Left lung (tissue), 10 donors: ENCODE data around the gene CYP19A1. TPM values are rescaled to one million over a fixed set of nuclear protein-coding genes. Genes with fewer than 3 reads are reported as not detected.

Experiments used
- ATAC-seq: fragments of 200-7000 bp; cut with Tn5 transposase; one replicate; pipeline ENCODE4 v1.9.1; 2020; ENCODE audit warnings: moderate library complexity
- DNase-seq, 4 donors: peaks; one replicate each; pipeline ENCODE4 v3.0.0-alpha.2; 2013 to 2020
- H3K27ac ChIP-seq, 2 donors: fragments of 200-600 bp; sonication (generic) in 1 of 2; one replicate each; pipeline versions ENCODE4 v1.5.0 to v1.8.0; 2020 to 2021
- H3K27me3 ChIP-seq, 2 donors: fragments of 200-600 bp; sonication (generic) in 1 of 2; one replicate each; pipeline versions ENCODE4 v1.5.0 to v1.8.0; 2020 to 2021
- H3K36me3 ChIP-seq, 2 donors: fragments of 200-600 bp; sonication (generic) in 1 of 2; one replicate each; pipeline versions ENCODE4 v1.5.0 to v1.8.0; 2020 to 2021
- H3K4me1 ChIP-seq, 2 donors: fragments of 200-600 bp; one replicate each; pipeline ENCODE4 v1.8.0; 2021
- H3K4me3 ChIP-seq, 2 donors: fragments of 200-600 bp; sonication (generic) in 1 of 2; one replicate each; pipeline versions ENCODE4 v1.5.0 to v1.8.0; 2020 to 2021; ENCODE audit warnings: mild to moderate bottlenecking in 1 of 2
- H3K9me3 ChIP-seq, 2 donors: fragments of 200-600 bp; sonication (generic) in 1 of 2; one replicate each; pipeline versions ENCODE4 v1.5.0 to v1.8.0; 2020 to 2021
- CTCF ChIP-seq, 2 donors: fragments of 200-600 bp; sonication (generic) in 1 of 2; IDR thresholded peaks; one replicate each; pipeline versions ENCODE4 v1.5.0 to v1.8.0; 2021; ENCODE audit warnings: antibody characterized with exemption in 2 of 2
- intact Hi-C, 2 donors: fragments of 100-400 bp; cut with DNase I; formaldehyde crosslinking; loops; one replicate each; pipeline versions ENCODE4 v1.11.2 to v1.14.2; 2022
- polyA plus RNA-seq, 6 donors: library from polyadenylated mRNA; unstranded; fragments of 120-200 nt; gene quantifications; one replicate each; pipeline ENCODE4 v1.2.1, GENCODE V29; 2013; ENCODE audit not compliant: insufficient read length in 6 of 6
- total RNA-seq, 2 donors: library from RNA; stranded (reverse); fragmentation: NEBNext Ultra II Directional; extraction: Animal tissue kit (Norgen Biotek cat#: 25700); gene quantifications; one replicate each; pipeline ENCODE4 v1.2.1, GENCODE V29; 2021
- donor health status: DM: no; HTN: yes; CAD: no.
- donor health status: DM: no; HTN: no; CAD: no.

Gene CYP19A1
- total and polyA plus RNA-seq, 8 donors, result 0.13 to 7.1 (median 0.47) TPM; not detected in 2

GRCh38 chr15:51375966-51376640, 37.7 kb upstream of the CYP19A1 start:
- no peak for TF ChIP-seq CTCF (IDR thresholded peaks at IDR 0.05)
- ATAC-seq, result no peak
- no peaks in the 10 kb centered on the region for H3K27me3 ChIP-seq
- no peak for DNase-seq
- peaks cover 2 to 9% of the 10 kb centered on the region in 2 donors for H3K4me1 ChIP-seq
- intact Hi-C loops, result no loop called here
- H3K36me3 ChIP-seq, result no peaks in the 10 kb centered on the region
- H3K9me3 ChIP-seq, result no peaks in the 10 kb centered on the region
- no peak overlapping the region for H3K4me3 ChIP-seq
- no peak overlapping the region for H3K27ac ChIP-seq

- intact Hi-C loops, result no loop called here
These were observed 35.7 kb upstream of the CYP19A1 start for GRCh38 chr15:51374131-51374530.

GRCh38 chr15:51371266-51371665, 32.9 kb upstream of the CYP19A1 start:
- ATAC-seq, result no peak

More at GRCh38 chr15:51374131-51374530, 35.7 kb upstream of the CYP19A1 start:
- H3K36me3 ChIP-seq, result no peaks in the 10 kb centered on the region
- no peaks in the 10 kb centered on the region for H3K27me3 ChIP-seq
- no peak overlapping the region for H3K4me3 ChIP-seq
- DNase-seq (no peak), ATAC-seq (no peak)
- H3K4me1 ChIP-seq, result peaks cover 0 to 9% of the 10 kb centered on the region in 2 donors
- TF ChIP-seq CTCF (IDR thresholded peaks at IDR 0.05), result no peak
- H3K9me3 ChIP-seq, result no peaks in the 10 kb centered on the region
- H3K27ac ChIP-seq, result no peak overlapping the region

GRCh38 chr15:51369451-51369761, 31.0 kb upstream of the CYP19A1 start:
- no peak for ATAC-seq
- TF ChIP-seq CTCF (IDR thresholded peaks at IDR 0.05), result no peak

More at GRCh38 chr15:51371266-51371665, 32.9 kb upstream of the CYP19A1 start:
- intact Hi-C loops, result no loop called here
- no peak for TF ChIP-seq CTCF (IDR thresholded peaks at IDR 0.05)
- Histone ChIP-seq H3K9me3 (no peaks in the 10 kb centered on the region), H3K36me3 (no peaks in the 10 kb centered on the region), H3K4me3 (no peak overlapping the region), H3K27me3 (no peaks in the 10 kb centered on the region), H3K4me1 (peaks cover 0 to 12% of the 10 kb centered on the region in 2 donors), H3K27ac (no peak overlapping the region)
- DNase-seq, result no peak

GRCh38 chr15:51368751-51369450, 30.5 kb upstream of the CYP19A1 start:
- intact Hi-C loops, result no loop called here
- Histone ChIP-seq H3K4me3 (no peak overlapping the region), H3K27ac (no peak overlapping the region), H3K27me3 (no peaks in the 10 kb centered on the region), H3K4me1 (peaks cover 0 to 12% of the 10 kb centered on the region in 2 donors), H3K36me3 (no peaks in the 10 kb centered on the region), H3K9me3 (no peaks in the 10 kb centered on the region)
- no peak for DNase-seq
- ATAC-seq, result no peak
- no peak for TF ChIP-seq CTCF (IDR thresholded peaks at IDR 0.05)

More at GRCh38 chr15:51369451-51369761, 31.0 kb upstream of the CYP19A1 start:
- H3K9me3 ChIP-seq, result no peaks in the 10 kb centered on the region
- intact Hi-C loops, result no loop called here
- no peak overlapping the region for H3K27ac ChIP-seq
- no peaks in the 10 kb centered on the region for H3K27me3 ChIP-seq
- peaks cover 0 to 12% of the 10 kb centered on the region in 2 donors for H3K4me1 ChIP-seq
- no peak overlapping the region for H3K4me3 ChIP-seq
- no peak for DNase-seq
- H3K36me3 ChIP-seq, result no peaks in the 10 kb centered on the region
